ENCODE measurements around the gene LRRC8C.

Gene LRRC8C

GRCh38 chr1:89712420-89712819, 79.5 kb downstream of the LRRC8C start:
- H3K4me3 ChIP-seq (ENCODE audit: low read depth in 1 of 2, low read length in 2 of 2), result no peak overlapping the region
- H3K9ac ChIP-seq (ENCODE audit: low read length), result no peak overlapping the region
- no peaks in the 10 kb centered on the region for H3K9me3 ChIP-seq (ENCODE audit: low read length)
- H3K4me1 ChIP-seq (ENCODE audit: insufficient read depth, low read length), result no peaks in the 10 kb centered on the region
- no peaks in the 10 kb centered on the region for H3K36me3 ChIP-seq (ENCODE audit: insufficient read depth, low read length)
- no peaks in the 10 kb centered on the region for H3K27me3 ChIP-seq (ENCODE audit: control insufficient read depth in 1 of 2, insufficient read depth in 2 of 2, low read length in 2 of 2)
- no peak overlapping the region for H3K27ac ChIP-seq (ENCODE audit: low read depth, low read length)

GRCh38 chr1:89715677-89716076, 82.8 kb downstream of the LRRC8C start:
- H3K9ac ChIP-seq (ENCODE audit: low read length), result no peak overlapping the region
- no peaks in the 10 kb centered on the region for H3K27me3 ChIP-seq (ENCODE audit: control insufficient read depth in 1 of 2, insufficient read depth in 2 of 2, low read length in 2 of 2)
- no peak overlapping the region for H3K4me3 ChIP-seq (ENCODE audit: low read depth in 1 of 2, low read length in 2 of 2)
- no peaks in the 10 kb centered on the region for H3K36me3 ChIP-seq (ENCODE audit: insufficient read depth, low read length)
- H3K9me3 ChIP-seq (ENCODE audit: low read length), result no peaks in the 10 kb centered on the region
- H3K4me1 ChIP-seq (ENCODE audit: insufficient read depth, low read length), result peaks cover 5% of the 10 kb centered on the region
- no peak overlapping the region for H3K27ac ChIP-seq (ENCODE audit: low read depth, low read length)

GRCh38 chr1:89719502-89720306, 86.8 kb downstream of the LRRC8C start:
- Histone ChIP-seq H3K27ac (ENCODE audit: low read depth, low read length) (no peak overlapping the region), H3K4me1 (ENCODE audit: insufficient read depth, low read length) (peaks cover 17% of the 10 kb centered on the region), H3K27me3 (ENCODE audit: control insufficient read depth in 1 of 2, insufficient read depth in 2 of 2, low read length in 2 of 2) (no peaks in the 10 kb centered on the region), H3K9ac (ENCODE audit: low read length) (no peak overlapping the region), H3K9me3 (ENCODE audit: low read length) (no peaks in the 10 kb centered on the region), H3K4me3 (ENCODE audit: low read depth in 1 of 2, low read length in 2 of 2) (no peak overlapping the region), H3K36me3 (ENCODE audit: insufficient read depth, low read length) (no peaks in the 10 kb centered on the region)

GRCh38 chr1:89720839-89721238, 87.9 kb downstream of the LRRC8C start:
- H3K4me1 ChIP-seq (ENCODE audit: insufficient read depth, low read length), result peaks cover 25% of the 10 kb centered on the region
- H3K9me3 ChIP-seq (ENCODE audit: low read length), result no peaks in the 10 kb centered on the region
- no peaks in the 10 kb centered on the region for H3K36me3 ChIP-seq (ENCODE audit: insufficient read depth, low read length)
- H3K27me3 ChIP-seq (ENCODE audit: control insufficient read depth in 1 of 2, insufficient read depth in 2 of 2, low read length in 2 of 2), result no peaks in the 10 kb centered on the region
- H3K27ac ChIP-seq (ENCODE audit: low read depth, low read length), result no peak overlapping the region
- no peak overlapping the region for H3K9ac ChIP-seq (ENCODE audit: low read length)
- no peak overlapping the region for H3K4me3 ChIP-seq (ENCODE audit: low read depth in 1 of 2, low read length in 2 of 2)

- Histone ChIP-seq H3K9me3 (ENCODE audit: low read length) (no peaks in the 10 kb centered on the region), H3K9ac (ENCODE audit: low read length) (no peak overlapping the region), H3K27me3 (ENCODE audit: control insufficient read depth in 1 of 2, insufficient read depth in 2 of 2, low read length in 2 of 2) (no peaks in the 10 kb centered on the region), H3K4me3 (ENCODE audit: low read depth in 1 of 2, low read length in 2 of 2) (no peak overlapping the region), H3K4me1 (ENCODE audit: insufficient read depth, low read length) (peaks cover 25% of the 10 kb centered on the region), H3K36me3 (ENCODE audit: insufficient read depth, low read length) (no peaks in the 10 kb centered on the region), H3K27ac (ENCODE audit: low read depth, low read length) (no peak overlapping the region)
Observed at GRCh38 chr1:89721351-89721750, 88.4 kb downstream of the LRRC8C start.

- no peak overlapping the region for H3K9ac ChIP-seq (ENCODE audit: low read length)
- no peaks in the 10 kb centered on the region for H3K9me3 ChIP-seq (ENCODE audit: low read length)
- no peaks in the 10 kb centered on the region for H3K36me3 ChIP-seq (ENCODE audit: insufficient read depth, low read length)
- H3K27ac ChIP-seq (ENCODE audit: low read depth, low read length), result no peak overlapping the region
- H3K27me3 ChIP-seq (ENCODE audit: control insufficient read depth in 1 of 2, insufficient read depth in 2 of 2, low read length in 2 of 2), result no peaks in the 10 kb centered on the region
- peaks cover 25% of the 10 kb centered on the region for H3K4me1 ChIP-seq (ENCODE audit: insufficient read depth, low read length)
- no peak overlapping the region for H3K4me3 ChIP-seq (ENCODE audit: low read depth in 1 of 2, low read length in 2 of 2)
Observed at GRCh38 chr1:89723144-89723543, 90.2 kb downstream of the LRRC8C start.

GRCh38 chr1:89723863-89724262, 90.9 kb downstream of the LRRC8C start:
- H3K36me3 ChIP-seq (ENCODE audit: insufficient read depth, low read length), result no peaks in the 10 kb centered on the region
- peaks cover 25% of the 10 kb centered on the region for H3K4me1 ChIP-seq (ENCODE audit: insufficient read depth, low read length)
- H3K4me3 ChIP-seq (ENCODE audit: low read depth in 1 of 2, low read length in 2 of 2), result no peak overlapping the region
- H3K27ac ChIP-seq (ENCODE audit: low read depth, low read length), result peak overlapping the region; percentile 8
- no peak overlapping the region for H3K9ac ChIP-seq (ENCODE audit: low read length)
- H3K27me3 ChIP-seq (ENCODE audit: control insufficient read depth in 1 of 2, insufficient read depth in 2 of 2, low read length in 2 of 2), result no peaks in the 10 kb centered on the region
- H3K9me3 ChIP-seq (ENCODE audit: low read length), result no peaks in the 10 kb centered on the region

- H3K9ac ChIP-seq (ENCODE audit: low read length), result no peak overlapping the region
- H3K4me3 ChIP-seq (ENCODE audit: low read depth in 1 of 2, low read length in 2 of 2), result no peak overlapping the region
- H3K27me3 ChIP-seq (ENCODE audit: control insufficient read depth in 1 of 2, insufficient read depth in 2 of 2, low read length in 2 of 2), result no peaks in the 10 kb centered on the region
- peak overlapping the region; percentile 8 for H3K27ac ChIP-seq (ENCODE audit: low read depth, low read length)
- H3K36me3 ChIP-seq (ENCODE audit: insufficient read depth, low read length), result no peaks in the 10 kb centered on the region
- H3K9me3 ChIP-seq (ENCODE audit: low read length), result no peaks in the 10 kb centered on the region
- H3K4me1 ChIP-seq (ENCODE audit: insufficient read depth, low read length), result peaks cover 24% of the 10 kb centered on the region
Observed at GRCh38 chr1:89724369-89725010, 91.6 kb downstream of the LRRC8C start.

GRCh38 chr1:89725011-89725370, 92.1 kb downstream of the LRRC8C start:
- Histone ChIP-seq H3K27ac (ENCODE audit: low read depth, low read length) (peak overlapping the region; percentile 0), H3K4me3 (ENCODE audit: low read depth in 1 of 2, low read length in 2 of 2) (no peak overlapping the region), H3K36me3 (ENCODE audit: insufficient read depth, low read length) (no peaks in the 10 kb centered on the region), H3K27me3 (ENCODE audit: control insufficient read depth in 1 of 2, insufficient read depth in 2 of 2, low read length in 2 of 2) (no peaks in the 10 kb centered on the region), H3K4me1 (ENCODE audit: insufficient read depth, low read length) (peaks cover 21% of the 10 kb centered on the region), H3K9ac (ENCODE audit: low read length) (no peak overlapping the region), H3K9me3 (ENCODE audit: low read length) (no peaks in the 10 kb centered on the region)

- H3K27me3 ChIP-seq (ENCODE audit: control insufficient read depth in 1 of 2, insufficient read depth in 2 of 2, low read length in 2 of 2), result no peaks in the 10 kb centered on the region
- H3K9ac ChIP-seq (ENCODE audit: low read length), result no peak overlapping the region
- no peaks in the 10 kb centered on the region for H3K36me3 ChIP-seq (ENCODE audit: insufficient read depth, low read length)
- H3K4me3 ChIP-seq (ENCODE audit: low read depth in 1 of 2, low read length in 2 of 2), result no peak overlapping the region
- no peak overlapping the region for H3K27ac ChIP-seq (ENCODE audit: low read depth, low read length)
- H3K4me1 ChIP-seq (ENCODE audit: insufficient read depth, low read length), result peaks cover 21% of the 10 kb centered on the region
- no peaks in the 10 kb centered on the region for H3K9me3 ChIP-seq (ENCODE audit: low read length)
Observed at GRCh38 chr1:89725631-89726030, 92.7 kb downstream of the LRRC8C start.

GRCh38 chr1:89727517-89728312, 94.8 kb downstream of the LRRC8C start:
- Histone ChIP-seq H3K27ac (ENCODE audit: low read depth, low read length) (no peak overlapping the region), H3K4me3 (ENCODE audit: low read depth in 1 of 2, low read length in 2 of 2) (no peak overlapping the region), H3K9me3 (ENCODE audit: low read length) (no peaks in the 10 kb centered on the region)

More at GRCh38 chr1:89727517-89728312, 94.8 kb downstream of the LRRC8C start:
- Histone ChIP-seq H3K4me1 (ENCODE audit: insufficient read depth, low read length) (peaks cover 21% of the 10 kb centered on the region), H3K27me3 (ENCODE audit: control insufficient read depth in 1 of 2, insufficient read depth in 2 of 2, low read length in 2 of 2) (no peaks in the 10 kb centered on the region), H3K9ac (ENCODE audit: low read length) (no peak overlapping the region), H3K36me3 (ENCODE audit: insufficient read depth, low read length) (no peaks in the 10 kb centered on the region)
